HepG2 (cell line): ENCODE data around the gene TBX6. TPM values are rescaled to one million over a fixed set of nuclear protein-coding genes. Genes with fewer than 3 reads are reported as not detected.

ENCODE experiments used
- ERF ChIP-seq: IDR thresholded peaks from 2 replicates; pipeline ENCODE4 v1.6.1; 2018; ENCODE audit warnings: missing biosample characterization, missing genetic modification reagents
- HNF1B ChIP-seq: sonication (generic); formaldehyde crosslinking; IDR thresholded peaks from 2 replicates; pipeline ENCODE4 v1.5.1; 2020; ENCODE audit warnings: mild to moderate bottlenecking, moderate library complexity, missing genetic modification reagents
- HNF4G ChIP-seq, 2 experiments: sonication (generic) in 1 of 2; formaldehyde crosslinking in 1 of 2; IDR thresholded peaks; 2 replicates each; pipeline versions ENCODE4 v1.4.0 to v1.6.1; 2011 to 2020; ENCODE audit warnings: borderline replicate concordance in 2 of 2, low read depth in 2 of 2, mild to moderate bottlenecking in 2 of 2, low read length in 1 of 2, missing genetic modification reagents in 1 of 2, moderate library complexity in 1 of 2
- MEIS1 ChIP-seq: sonication (generic); formaldehyde crosslinking; IDR thresholded peaks from 2 replicates; pipeline ENCODE4 v1.9.0; 2021; ENCODE audit warnings: mild to moderate bottlenecking, missing genetic modification reagents, moderate library complexity, borderline replicate concordance
- RORA ChIP-seq: sonication (generic); formaldehyde crosslinking; IDR thresholded peaks from 2 replicates; pipeline ENCODE4 v1.5.0; 2020; ENCODE audit warnings: mild to moderate bottlenecking, missing genetic modification reagents, moderate library complexity
- SYNCRIP ChIP-seq: fragments of 200-400 bp; formaldehyde crosslinking; IDR thresholded peaks from 2 replicates; pipeline ENCODE4 v1.6.1; 2018; ENCODE audit warnings: mild to moderate bottlenecking, low read depth, low read length; ENCODE audit not compliant: insufficient read depth
- YEATS4 ChIP-seq: sonication (generic); formaldehyde crosslinking; IDR thresholded peaks from 2 replicates; pipeline ENCODE4 v1.4.0; 2020; ENCODE audit warnings: missing genetic modification reagents, borderline replicate concordance
- ZBTB4 ChIP-seq: sonication (generic); formaldehyde crosslinking; IDR thresholded peaks from 2 replicates; pipeline ENCODE4 v1.4.0; 2020; ENCODE audit warnings: missing genetic modification reagents, mild to moderate bottlenecking, borderline replicate concordance
- ZKSCAN8 ChIP-seq: IDR thresholded peaks from 2 replicates; pipeline ENCODE4 v1.6.1; 2016; ENCODE audit warnings: borderline replicate concordance, missing genetic modification reagents, missing compliant biosample characterization
- ZNF274 ChIP-seq: sonication (generic); formaldehyde crosslinking; IDR thresholded peaks from 2 replicates; pipeline ENCODE4 v1.5.1; 2020; ENCODE audit warnings: mild to moderate bottlenecking, missing genetic modification reagents
- ZNF326 ChIP-seq: sonication (generic); formaldehyde crosslinking; IDR thresholded peaks from 2 replicates; pipeline ENCODE4 v1.4.0; 2020; ENCODE audit warnings: missing genetic modification reagents, borderline replicate concordance
- ZNF350 ChIP-seq: sonication (generic); formaldehyde crosslinking; IDR thresholded peaks from 2 replicates; pipeline ENCODE4 v1.4.0; 2020; ENCODE audit warnings: mild to moderate bottlenecking, low read depth, missing genetic modification reagents, borderline replicate concordance
- ZNF713 ChIP-seq: sonication (generic); formaldehyde crosslinking; IDR thresholded peaks from 2 replicates; pipeline ENCODE4 v1.4.0; 2020; ENCODE audit warnings: mild to moderate bottlenecking, missing genetic modification reagents
- ZSCAN25 ChIP-seq: sonication (generic); formaldehyde crosslinking; IDR thresholded peaks from 2 replicates; pipeline ENCODE4 v1.8.0; 2022; ENCODE audit warnings: mild to moderate bottlenecking, missing genetic modification reagents
- polyA plus RNA-seq, 8 experiments: library from polyadenylated mRNA; depleted of rRNA in 3 of 8; stranded (reverse) in 7 of 8; unstranded in 1 of 8; fragments of >200 nt; fragmentation: Illumina TruSeq in 4 of 8; extraction: Trizol in 4 of 8; gene quantifications; 2 replicates each; pipeline versions ENCODE4 v1.2.1 to v1.2.3, GENCODE V29; 2011 to 2016; ENCODE audit warnings: low read depth in 4 of 8, missing spikeins in 1 of 8, mixed read lengths in 1 of 8; ENCODE audit not compliant: insufficient read depth in 1 of 8
- total RNA-seq, 5 experiments: library from RNA; depleted of rRNA; stranded (reverse); fragments of >200 nt; fragmentation: Illumina TruSeq; extraction: Trizol; gene quantifications; 2 replicates each; pipeline ENCODE4 v1.2.3, GENCODE V29; 2016; ENCODE audit warnings: low read depth in 1 of 5
- TF ChIP-seq, protein P1 (sequence below): sonication (generic); formaldehyde crosslinking; IDR thresholded peaks from 2 replicates; pipeline ENCODE4; 2020; ENCODE audit warnings: missing genetic modification reagents, mild to moderate bottlenecking, borderline replicate concordance
- TF ChIP-seq, protein P2 (sequence below): sonication (generic); formaldehyde crosslinking; IDR thresholded peaks from 2 replicates; pipeline ENCODE4 v1.4.0; 2020; ENCODE audit warnings: missing genetic modification reagents

TBX6 gene
- total and polyA plus RNA-seq, 2 of the 13 experiments (the other 11 are each of a cell fraction or from before 2014, with no cell fraction given), result 0.24 to 0.42 TPM

GRCh38 chr16:30095166-30096078 lies 3.7 kb upstream of the TBX6 start (continued):
- TF ChIP-seq ZBTB4 (CRISPR knock-in tag), result 0 out of 2 replicates have a peak, but pooled peaks have one; percentile 27
- no peak for TF ChIP-seq HNF4G (IDR thresholded peaks at IDR 0.05; ENCODE audit: borderline replicate concordance, low read depth, low read length)
- TF ChIP-seq HNF4G (CRISPR knock-in tag; IDR thresholded peaks at IDR 0.05; ENCODE audit: borderline replicate concordance, low read depth), result peak; percentile 14; the same call in 1 of the 2 replicates
- TF ChIP-seq, protein P1, sequence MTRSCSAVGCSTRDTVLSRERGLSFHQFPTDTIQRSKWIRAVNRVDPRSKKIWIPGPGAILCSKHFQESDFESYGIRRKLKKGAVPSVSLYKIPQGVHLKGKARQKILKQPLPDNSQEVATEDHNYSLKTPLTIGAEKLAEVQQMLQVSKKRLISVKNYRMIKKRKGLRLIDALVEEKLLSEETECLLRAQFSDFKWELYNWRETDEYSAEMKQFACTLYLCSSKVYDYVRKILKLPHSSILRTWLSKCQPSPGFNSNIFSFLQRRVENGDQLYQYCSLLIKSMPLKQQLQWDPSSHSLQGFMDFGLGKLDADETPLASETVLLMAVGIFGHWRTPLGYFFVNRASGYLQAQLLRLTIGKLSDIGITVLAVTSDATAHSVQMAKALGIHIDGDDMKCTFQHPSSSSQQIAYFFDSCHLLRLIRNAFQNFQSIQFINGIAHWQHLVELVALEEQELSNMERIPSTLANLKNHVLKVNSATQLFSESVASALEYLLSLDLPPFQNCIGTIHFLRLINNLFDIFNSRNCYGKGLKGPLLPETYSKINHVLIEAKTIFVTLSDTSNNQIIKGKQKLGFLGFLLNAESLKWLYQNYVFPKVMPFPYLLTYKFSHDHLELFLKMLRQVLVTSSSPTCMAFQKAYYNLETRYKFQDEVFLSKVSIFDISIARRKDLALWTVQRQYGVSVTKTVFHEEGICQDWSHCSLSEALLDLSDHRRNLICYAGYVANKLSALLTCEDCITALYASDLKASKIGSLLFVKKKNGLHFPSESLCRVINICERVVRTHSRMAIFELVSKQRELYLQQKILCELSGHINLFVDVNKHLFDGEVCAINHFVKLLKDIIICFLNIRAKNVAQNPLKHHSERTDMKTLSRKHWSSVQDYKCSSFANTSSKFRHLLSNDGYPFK (CRISPR knock-in tag), result peak; percentile 21; the same call in 1 of the 2 replicates
- TF ChIP-seq SYNCRIP, result no peak
- no peak for TF ChIP-seq ZNF326 (CRISPR knock-in tag)
- no peak for TF ChIP-seq ZKSCAN8
- peak; percentile 58; the same call in 1 of the 2 replicates for TF ChIP-seq ZNF350
- peak; percentile 87; the same call in 1 of the 2 replicates for TF ChIP-seq ZNF274 (CRISPR knock-in tag)
- 0 out of 2 replicates have a peak, but pooled peaks have one; percentile 67 for TF ChIP-seq ZNF713
- TF ChIP-seq RORA, result no peak
- no peak for TF ChIP-seq ERF (CRISPR knock-in tag)
- TF ChIP-seq ZSCAN25 (CRISPR knock-in tag), result 0 out of 2 replicates have a peak, but pooled peaks have one; percentile 26
- 0 out of 2 replicates have a peak, but pooled peaks have one; percentile 3 for TF ChIP-seq YEATS4 (CRISPR knock-in tag)
- peak; percentile 53; the same call in 1 of the 2 replicates for TF ChIP-seq HNF1B
- TF ChIP-seq, protein P2, sequence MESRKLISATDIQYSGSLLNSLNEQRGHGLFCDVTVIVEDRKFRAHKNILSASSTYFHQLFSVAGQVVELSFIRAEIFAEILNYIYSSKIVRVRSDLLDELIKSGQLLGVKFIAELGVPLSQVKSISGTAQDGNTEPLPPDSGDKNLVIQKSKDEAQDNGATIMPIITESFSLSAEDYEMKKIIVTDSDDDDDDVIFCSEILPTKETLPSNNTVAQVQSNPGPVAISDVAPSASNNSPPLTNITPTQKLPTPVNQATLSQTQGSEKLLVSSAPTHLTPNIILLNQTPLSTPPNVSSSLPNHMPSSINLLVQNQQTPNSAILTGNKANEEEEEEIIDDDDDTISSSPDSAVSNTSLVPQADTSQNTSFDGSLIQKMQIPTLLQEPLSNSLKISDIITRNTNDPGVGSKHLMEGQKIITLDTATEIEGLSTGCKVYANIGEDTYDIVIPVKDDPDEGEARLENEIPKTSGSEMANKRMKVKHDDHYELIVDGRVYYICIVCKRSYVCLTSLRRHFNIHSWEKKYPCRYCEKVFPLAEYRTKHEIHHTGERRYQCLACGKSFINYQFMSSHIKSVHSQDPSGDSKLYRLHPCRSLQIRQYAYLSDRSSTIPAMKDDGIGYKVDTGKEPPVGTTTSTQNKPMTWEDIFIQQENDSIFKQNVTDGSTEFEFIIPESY, result peak; percentile 38; the same call in 1 of the 2 replicates
- peak; percentile 7; the same call in 1 of the 2 replicates for TF ChIP-seq MEIS1 (CRISPR knock-in tag)
